Amygdala (tissue), 56 donors: ENCODE results near the gene EHBP1.

ENCODE experiments used
- DNase-seq, 56 donors: peaks; one replicate each; lab custom pipeline; 2025; lab: John Stamatoyannopoulos, UW

EHBP1 gene

DNA sequence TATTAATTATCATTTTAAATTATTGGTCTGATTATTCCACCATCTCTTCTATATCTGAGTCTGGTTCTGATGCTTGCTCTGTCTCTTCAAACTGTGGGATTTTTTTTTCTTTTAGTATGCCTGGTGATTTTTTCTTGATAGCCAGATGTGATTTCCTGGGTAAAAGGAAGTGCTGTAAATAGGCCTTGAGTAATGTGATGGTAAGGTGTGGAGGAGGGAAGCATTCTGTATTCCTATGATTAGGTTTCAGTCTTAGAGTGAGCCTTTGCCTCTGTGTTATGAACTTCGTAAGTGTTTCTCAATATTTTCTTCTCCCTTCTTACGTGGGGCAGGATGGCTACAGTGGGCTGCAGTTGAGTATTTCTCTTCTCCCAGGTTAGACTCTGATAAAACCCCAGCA is 103.0 kb downstream of the EHBP1 start:
- DNase-seq = no peak

DNA sequence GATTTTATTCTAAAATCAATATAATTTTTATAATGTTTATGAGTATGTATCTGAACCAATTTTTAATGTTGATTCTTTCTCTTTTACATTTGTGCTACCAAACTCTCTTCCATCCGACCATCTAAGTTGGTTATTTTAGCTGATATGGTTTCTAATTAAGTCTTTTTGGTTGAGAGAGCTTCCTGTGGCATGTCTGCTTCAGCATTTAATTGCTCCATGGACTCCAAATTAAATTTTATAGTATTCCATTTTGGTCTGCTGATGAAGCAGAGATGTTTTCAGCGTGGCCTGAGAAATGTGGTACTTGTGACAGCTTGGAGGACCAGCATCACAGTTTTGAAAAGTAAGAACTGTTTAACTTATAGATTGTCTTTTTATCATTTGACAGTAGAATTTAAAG is 105.6 kb downstream of the EHBP1 start:
- no peak for DNase-seq

DNA sequence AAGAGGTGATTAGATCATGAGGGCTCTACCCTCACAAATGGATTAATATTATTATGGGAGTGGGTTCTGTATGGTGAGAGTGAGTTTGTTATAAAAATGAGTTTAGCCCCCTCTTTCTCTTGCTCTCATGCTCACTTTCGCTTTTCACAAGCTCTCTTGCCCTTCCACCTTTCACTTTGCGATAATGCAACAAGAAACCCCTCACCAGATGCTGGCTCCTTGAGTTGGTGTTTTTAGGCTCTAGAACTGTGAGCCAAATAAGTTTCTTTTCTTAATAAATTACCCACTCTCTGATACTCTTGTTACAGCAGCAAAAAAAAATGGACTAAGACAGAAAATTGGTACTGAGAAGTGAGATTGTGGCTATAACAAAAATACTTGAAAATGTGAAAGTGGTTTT is 106.5 kb downstream of the EHBP1 start:
- DNase-seq = no peak

DNA sequence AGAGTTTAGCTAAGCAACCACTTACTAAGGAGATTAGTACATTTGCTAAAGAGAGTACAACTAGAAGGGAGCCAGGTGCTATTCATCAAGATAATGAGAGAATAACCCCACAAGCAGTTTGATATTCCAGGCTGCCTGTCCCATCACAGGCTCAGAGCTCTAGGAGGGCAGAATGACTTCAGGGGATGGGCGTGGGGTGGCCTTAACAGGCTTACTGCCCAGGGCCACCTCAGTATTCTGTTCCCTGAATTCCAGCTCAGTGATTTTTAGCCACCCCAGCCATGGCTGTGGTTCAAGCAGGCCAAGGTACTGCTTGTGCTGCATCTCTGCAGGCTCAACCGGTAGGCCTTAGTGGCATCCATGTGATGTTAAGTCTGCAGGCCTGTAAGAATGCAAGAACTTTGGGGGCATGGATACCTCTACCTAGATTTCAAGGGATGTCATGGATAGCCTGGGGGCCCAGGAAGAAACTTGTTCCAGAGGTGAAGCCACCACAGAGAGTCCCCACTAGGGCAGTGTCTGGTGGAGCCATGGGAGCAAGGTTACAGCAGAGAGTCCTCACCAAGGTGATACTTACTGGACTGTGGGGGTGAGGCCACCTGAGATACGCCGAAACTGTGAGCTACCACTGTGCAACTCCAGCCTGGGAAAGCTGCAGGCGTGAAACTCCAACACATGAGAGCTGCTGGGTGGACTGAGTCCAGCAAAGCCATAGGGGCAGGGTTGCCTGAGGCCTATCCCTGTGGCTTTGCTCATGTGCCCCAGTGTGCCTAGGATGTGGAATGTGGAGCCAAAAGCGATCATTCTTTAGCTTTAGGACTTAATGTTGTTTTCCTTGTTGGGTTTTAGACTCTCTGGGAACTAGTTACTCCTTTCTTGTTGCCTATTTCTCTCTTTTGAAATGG is 107.7 kb downstream of the EHBP1 start:
- DNase-seq = no peak

DNA sequence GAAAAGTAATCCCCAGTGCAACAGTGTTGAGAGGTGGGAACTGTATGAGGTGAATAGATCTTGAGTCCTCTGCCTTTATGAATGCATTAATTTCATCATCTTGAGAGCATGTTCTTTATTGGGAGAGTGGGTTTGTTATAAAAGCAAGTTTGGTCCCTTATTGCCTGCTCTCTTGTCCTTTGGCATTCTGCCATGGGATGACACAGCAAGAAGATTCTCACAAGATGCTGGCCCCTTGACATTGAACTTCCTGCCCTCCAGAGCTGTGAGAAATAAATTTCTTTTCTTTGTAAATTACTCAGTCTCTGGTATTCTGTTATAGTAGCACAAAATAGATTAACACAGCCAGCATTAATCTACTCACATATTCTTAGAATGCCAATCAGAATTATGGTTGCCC is 108.6 kb downstream of the EHBP1 start:
- no peak for DNase-seq

DNA sequence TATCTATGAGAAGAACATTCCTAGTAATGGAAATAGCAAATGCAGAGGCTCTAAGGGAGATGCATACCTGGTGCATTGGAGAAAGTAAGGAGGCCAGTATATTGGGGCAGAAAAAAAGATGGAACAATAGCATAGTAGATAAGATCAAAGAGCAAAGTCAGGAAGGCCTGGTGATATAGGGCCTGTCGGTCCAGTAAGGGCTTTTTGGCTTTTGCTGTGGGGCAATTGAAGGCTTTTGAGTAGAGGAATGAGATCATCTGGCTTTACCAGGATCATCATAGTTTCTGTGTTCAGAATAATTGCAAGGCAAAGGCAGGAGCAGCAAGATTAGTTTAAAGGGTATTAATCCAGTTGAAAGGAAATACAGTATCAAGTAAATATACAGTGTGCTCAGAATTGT is 111.8 kb downstream of the EHBP1 start:
- no peak for DNase-seq

DNA sequence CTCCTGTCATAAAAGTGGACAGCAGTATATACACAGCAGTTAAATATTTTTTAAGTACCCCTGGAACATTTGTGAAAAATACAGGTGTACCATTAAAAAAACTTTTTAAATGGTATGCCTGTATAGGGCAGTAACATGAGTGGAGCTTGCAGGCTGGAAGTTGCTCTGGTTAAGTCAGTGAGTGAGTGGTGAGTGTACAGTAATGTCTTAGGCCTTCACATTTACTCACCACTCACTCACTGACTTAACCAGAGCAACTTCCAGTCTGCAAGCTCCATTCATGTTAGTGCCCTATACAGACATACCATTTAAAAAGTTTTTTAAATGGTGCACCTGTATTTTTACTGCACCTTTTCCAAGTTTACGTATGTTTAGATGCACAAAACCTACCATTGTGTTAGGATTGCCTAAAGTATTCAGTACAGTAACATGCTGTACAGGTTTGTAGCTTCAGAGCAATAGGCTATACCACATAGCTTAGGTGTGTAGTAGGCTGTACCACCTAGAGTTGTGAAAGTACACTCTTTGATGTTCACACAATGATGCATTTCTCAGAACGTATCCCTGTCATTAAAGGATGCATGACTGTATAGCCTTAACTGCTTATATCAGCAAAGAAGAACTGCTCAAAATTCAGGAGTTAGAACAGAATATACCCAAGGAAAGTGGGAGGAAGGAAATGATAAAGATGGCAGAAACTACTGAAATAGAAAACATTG is 112.6 kb downstream of the EHBP1 start:
- no peak for DNase-seq

DNA sequence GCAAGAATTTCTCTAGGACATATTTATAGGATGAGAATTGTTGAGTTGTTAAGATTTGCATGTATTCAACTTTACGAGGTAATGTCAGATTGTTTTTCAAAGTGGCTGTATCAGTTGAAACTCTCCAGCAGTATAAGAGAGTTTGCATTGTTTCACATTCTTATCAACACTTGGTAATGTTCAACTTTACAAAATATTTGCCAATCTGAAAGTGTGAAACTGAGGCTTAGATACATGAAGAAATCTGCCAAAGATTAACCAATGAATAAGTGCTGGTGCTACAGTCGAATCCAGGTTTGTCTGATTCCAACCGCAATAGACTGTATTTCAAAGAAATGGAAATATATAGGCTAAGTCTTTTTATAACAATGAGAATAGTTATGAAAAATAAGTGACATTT is 117.0 kb downstream of the EHBP1 start:
- no peak for DNase-seq

DNA sequence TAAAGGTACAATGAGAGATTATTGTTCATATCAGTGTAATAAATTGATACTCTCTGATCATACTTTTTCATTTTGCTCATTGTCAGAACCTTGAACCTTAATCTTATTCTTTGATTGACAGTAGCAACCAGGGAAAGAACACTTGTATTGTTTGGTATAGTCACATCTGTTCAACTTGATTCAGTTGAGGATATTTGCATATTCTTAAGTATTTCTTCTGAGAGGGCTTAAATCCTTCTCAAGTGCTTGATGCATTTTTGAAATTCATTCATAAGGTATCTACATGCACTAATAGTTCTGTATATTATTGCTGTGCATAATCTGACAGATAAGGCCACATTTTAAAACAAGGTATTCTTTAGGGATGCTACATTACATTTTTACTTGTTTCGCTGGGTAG is 118.9 kb downstream of the EHBP1 start:
- DNase-seq = no peak

DNA sequence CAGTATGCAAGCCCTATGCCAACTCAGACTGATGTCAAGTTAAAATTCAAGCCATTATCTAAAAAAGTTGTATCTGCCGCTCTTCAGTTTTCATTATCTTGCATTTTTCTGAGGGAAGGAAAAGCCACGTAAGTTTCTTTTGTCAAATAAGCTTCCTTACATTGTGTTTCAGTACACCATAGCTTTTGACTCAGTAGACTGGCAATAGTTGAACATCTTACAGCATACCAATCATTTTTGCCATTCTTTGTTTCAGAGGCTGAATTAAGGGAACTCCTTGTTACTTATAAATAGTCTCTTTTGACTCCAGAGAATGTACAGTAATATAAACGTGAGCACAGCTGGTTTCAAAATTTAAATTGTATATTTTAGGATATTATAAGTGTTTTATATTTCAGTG is 120.6 kb downstream of the EHBP1 start:
- no peak for DNase-seq

DNA sequence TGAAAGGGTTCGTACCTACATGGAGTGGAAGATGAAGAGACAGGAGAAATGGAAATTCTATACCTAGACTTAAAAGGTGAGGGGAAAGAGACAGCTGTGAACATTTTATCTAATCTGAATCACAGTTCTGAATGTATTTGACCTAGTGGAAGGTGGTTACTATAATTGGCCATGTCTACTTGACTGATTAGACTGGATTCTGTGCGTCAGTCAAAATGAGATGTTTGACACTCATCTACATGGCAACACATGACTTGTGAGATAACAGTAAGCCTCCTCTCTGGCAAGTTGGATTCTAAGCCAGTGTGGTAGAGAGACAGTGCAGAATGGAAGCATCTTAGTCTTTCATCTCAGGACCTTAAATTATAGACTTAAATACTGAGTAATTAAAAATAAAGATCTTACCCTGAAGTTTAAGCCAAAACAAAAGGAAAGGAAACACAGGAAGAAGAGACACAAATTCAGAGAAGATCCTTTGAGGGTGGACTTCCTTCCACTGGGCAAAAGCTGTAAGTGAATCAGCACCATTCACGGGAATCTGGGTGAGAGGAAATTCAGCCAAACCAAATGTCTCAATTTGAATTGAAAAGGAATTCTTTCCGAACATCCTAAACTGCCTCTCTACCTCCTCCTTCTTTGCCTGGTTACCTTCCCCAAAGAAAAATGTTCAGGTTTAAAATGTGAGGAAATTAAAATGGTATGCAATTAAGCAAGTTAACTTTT is 121.6 kb downstream of the EHBP1 start:
- no peak for DNase-seq

DNA sequence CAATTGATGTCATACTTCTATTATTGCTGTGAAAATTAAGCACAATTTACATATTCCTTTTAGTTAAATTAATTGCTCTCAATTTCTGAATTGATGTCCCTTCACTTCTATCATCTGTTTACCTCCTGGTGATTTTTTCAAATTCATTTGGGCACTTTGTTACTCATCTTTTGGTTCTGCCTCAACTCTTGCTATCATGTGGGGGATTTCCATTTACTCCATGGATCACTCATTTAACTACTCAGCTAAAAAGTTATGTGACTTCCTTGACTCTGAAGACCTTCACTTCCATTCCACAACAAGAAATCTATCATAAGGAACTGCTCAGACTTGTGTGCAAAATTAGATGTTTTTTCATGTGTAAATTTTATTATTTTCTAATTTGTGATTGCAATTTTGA is 126.2 kb downstream of the EHBP1 start:
- DNase-seq = no peak

DNA sequence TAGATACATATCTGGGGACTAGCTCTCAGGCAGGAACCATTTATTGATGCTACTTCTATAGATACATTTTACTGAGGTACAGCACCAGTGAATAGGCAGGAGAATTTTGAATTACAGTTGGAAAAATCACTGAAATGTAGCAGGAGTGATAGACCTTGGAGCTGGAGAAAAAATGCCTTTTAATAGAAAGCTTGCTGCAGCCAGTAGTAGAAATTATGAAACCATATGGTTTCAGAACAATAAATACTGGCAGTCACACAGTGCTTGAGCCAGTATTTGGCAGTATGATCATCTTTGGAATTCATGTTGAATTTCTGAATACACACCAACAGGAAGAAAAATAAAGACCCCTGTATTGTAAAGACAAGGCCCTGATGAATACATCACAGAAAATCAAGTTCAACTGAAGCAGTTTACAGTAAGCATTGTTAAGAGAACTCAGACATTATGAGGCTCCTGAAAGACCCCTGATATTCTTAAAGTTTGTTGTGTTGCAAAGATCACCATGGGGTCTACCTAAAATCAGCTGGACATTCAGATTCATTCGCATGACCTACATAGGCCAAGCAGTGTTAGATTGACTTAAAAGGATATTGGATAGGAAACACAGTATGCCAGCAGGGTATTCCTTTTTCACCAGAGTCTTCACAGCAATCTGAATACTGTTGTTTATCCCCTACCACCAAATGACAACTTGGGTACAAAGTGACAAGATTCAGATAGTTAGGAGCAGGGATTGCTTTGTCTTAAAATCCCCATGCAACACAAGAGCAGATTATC is 139.0 kb downstream of the EHBP1 start:
- DNase-seq = no peak

DNA sequence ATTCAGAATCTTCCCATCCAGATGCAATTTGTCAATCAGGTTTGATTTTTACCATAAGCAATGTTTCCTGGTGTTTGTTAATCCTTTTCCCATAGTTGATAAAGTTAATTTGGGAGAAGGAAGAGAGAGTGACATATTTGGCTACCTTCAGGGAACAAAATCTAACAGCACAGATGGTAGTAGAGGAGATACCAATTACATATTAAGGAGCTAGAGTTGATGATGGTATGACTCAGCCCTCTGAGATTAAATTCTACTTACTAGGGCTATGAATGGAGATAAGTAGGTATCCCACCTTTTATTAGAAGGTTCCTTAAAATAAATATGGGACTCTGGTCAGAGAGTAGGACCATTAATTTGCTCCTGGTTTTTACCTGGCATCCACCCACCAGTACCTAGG is 139.7 kb downstream of the EHBP1 start:
- no peak for DNase-seq

DNA sequence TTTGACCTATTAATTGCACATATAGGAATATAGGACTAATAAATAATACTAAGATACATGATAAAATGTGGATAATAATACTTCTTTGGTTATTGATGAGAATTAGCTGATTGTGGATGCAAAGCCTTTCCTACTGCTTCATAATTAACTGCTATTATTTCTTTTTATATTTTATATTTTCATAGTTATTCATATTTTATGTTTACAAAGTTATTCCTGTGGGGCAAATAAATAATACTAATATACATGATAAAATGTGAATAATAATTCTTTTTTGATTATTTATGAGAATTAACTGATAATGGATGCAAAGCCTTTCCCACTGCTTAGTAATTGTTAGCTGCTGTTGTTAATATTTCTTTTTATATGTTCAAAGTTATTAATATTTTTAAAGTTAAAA is 146.7 kb downstream of the EHBP1 start:
- DNase-seq = no peak

DNA sequence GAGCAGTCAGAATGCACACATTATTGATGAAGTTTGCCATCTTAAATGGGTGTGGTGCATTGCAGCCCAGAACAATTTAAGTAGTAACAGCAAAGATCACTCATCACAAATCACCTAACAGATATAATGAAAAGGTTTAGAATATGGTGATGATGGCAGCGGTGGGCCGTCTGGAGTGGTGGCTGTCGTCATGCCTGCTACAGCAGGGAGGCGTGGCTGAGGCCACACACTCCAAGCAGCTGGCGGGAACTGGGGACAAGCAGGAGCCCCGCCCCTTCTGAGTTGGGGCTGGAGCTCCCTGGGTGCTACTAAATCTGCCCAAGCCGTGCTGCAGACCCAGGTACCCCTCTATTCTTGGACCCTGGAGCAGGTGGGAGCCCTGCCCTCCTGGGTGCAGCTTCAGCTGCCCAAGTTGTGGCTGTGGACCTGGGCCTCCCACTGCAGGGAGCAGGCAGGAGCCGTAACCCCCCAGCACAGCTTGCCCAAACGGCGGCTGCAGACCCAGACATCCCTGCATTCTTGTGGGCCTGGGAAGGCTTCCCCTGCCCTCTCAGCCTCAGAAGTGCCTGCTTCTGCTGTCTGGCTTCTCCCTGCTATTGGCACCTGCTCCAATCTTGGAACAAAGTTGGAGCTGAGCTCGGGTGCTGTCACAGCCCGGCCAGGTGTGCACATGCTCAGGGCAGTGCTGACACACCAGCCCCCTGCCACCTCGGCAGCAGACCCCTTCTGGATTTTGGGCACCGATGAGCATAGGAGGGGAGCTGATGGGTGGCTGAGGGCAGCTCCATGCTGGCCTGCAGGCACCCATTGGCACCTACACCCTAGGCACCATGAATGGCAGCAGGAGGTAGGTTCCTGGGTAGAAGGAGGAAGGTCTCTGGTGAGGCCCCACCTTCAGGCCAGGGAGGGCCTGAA is 149.3 kb downstream of the EHBP1 start:
- DNase-seq = no peak

DNA sequence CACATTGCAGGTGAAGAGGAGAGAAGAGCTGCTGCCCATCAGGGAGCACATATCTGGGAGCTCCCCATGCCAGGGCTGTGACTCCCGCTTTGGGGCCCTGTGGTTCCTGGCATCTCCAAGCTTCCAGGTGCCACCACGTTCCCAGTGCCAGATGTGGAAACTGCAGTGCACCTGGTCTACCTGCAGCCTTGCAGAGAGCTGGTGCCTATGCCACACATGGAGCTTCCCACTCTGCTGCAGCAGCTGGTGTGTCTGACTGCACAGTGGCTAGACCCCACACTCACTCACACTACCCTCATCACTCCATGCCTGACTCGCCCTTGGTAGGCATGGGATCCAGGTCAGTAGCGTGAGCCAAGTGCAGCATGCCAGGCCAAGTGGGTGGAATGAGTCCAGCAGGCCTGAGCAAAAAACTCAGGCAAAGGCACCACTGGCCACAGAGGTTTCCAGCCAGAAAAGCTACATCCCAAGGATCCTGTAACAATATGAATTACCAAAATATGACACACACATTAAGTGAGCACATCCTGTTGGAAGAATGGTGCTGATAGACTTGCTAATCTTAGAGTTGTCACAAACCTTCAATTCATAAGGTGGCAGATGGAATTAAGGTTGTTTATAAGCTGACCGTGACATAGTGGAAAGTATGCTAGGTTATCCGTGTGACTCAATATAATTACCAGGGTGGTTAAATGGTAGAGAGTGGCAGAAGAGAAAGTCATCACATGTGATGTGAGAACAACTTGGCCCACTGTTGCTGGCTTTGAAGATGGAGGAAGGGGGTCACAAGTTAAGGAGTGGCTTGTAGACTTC is 150.9 kb downstream of the EHBP1 start:
- peak in 4 of 56 donors; percentile 0 to 4 (median 2) for DNase-seq

DNA sequence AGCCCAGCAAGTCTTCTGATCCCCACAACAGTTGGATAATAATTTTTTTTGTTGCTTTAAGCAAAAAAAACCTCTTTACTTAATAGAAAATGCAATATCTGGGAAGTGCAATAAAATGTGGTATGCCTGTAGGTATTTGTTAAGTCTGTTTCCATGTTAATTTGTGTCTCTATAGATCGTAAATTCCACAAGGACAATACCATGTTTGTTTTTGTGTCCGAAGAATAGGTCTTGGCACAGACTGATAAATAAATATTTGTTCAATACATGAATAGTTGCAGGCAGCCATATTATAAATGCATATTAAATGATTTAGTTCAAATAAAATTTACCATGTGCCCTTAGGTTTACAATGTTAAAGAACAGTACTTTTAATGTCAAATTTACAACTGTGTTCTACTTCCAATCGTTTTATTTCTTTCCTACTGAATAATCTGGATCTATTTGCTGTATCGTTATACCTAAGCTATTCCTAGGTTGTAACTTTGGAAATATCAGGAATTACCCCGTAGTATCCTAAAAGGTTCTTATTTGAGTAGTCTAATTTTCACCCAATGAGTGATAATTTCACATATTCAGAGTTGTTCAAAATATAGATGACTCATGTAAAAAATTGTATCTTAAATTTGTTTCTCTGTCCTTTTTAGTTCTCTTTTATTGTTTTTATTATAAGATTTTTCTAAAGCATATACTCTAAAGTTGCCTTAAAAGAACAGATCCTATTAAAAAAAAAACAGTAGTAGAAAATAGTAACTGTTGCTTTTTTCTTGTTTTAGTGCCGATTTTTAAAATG is 151.8 kb downstream of the EHBP1 start:
- no peak for DNase-seq
